Dedifferentiated amniotic fluid mesenchymal stem cell (primary cell): ENCODE data around the gene FNIP1.
"Not testable (repeated sequence)": the region's sequence is repeated elsewhere in the genome, so short reads cannot be mapped to it uniquely, and the experiment has no call there.

ENCODE experiments used
- DNase-seq: peaks from one replicate; pipeline ENCODE4 v3.0.0-alpha.2; 2016; ENCODE audit errors: extremely low spot score

The FNIP1 gene

GRCh38 chr5:131786900-131787692, 9.7 kb downstream of the FNIP1 start:
- no peak for DNase-seq

- no peak for DNase-seq
Measured at GRCh38 chr5:131786036-131786435, 10.8 kb downstream of the FNIP1 start.

GRCh38 chr5:131783874-131784273, 12.9 kb downstream of the FNIP1 start:
- DNase-seq: no peak

GRCh38 chr5:131783357-131783756, 13.5 kb downstream of the FNIP1 start:
- no peak for DNase-seq

GRCh38 chr5:131782717-131783116, 14.1 kb downstream of the FNIP1 start:
- DNase-seq: no peak

GRCh38 chr5:131778141-131778540, 18.7 kb downstream of the FNIP1 start:
- DNase-seq: not testable (repeated sequence)

GRCh38 chr5:131776450-131776849, 20.4 kb downstream of the FNIP1 start:
- no peak for DNase-seq

- DNase-seq: no peak
Measured at GRCh38 chr5:131774652-131775367, 22.0 kb downstream of the FNIP1 start.

GRCh38 chr5:131773805-131774204, 23.0 kb downstream of the FNIP1 start:
- no peak for DNase-seq

- DNase-seq: no peak
Measured at GRCh38 chr5:131771692-131772091, 25.1 kb downstream of the FNIP1 start.

- no peak for DNase-seq
Measured at GRCh38 chr5:131769961-131770360, 26.9 kb downstream of the FNIP1 start.

GRCh38 chr5:131769336-131769735, 27.5 kb downstream of the FNIP1 start:
- no peak for DNase-seq

- no peak for DNase-seq
Measured at GRCh38 chr5:131767891-131768290, 28.9 kb downstream of the FNIP1 start.

- DNase-seq: no peak
Measured at GRCh38 chr5:131766689-131767088, 30.1 kb downstream of the FNIP1 start.

GRCh38 chr5:131765261-131765660, 31.6 kb downstream of the FNIP1 start:
- no peak for DNase-seq

GRCh38 chr5:131763968-131764367, 32.8 kb downstream of the FNIP1 start:
- no peak for DNase-seq

GRCh38 chr5:131760793-131761192, 36.0 kb downstream of the FNIP1 start:
- no peak for DNase-seq

GRCh38 chr5:131759704-131760103, 37.1 kb downstream of the FNIP1 start:
- DNase-seq: no peak

GRCh38 chr5:131758520-131758900, 38.3 kb downstream of the FNIP1 start:
- DNase-seq: no peak

GRCh38 chr5:131757830-131758519, 38.8 kb downstream of the FNIP1 start:
- no peak for DNase-seq

GRCh38 chr5:131756942-131757341, 39.9 kb downstream of the FNIP1 start:
- no peak for DNase-seq

GRCh38 chr5:131754363-131754762, 42.5 kb downstream of the FNIP1 start:
- DNase-seq: no peak

- no peak for DNase-seq
Measured at GRCh38 chr5:131751506-131751905, 45.3 kb downstream of the FNIP1 start.
